GM19043 (cell line): ENCODE results near the gene DDR1.
"Not testable (repeated sequence)": the region's sequence is repeated elsewhere in the genome, so short reads cannot be mapped to it uniquely, and the experiment has no call there.

ENCODE experiments used
- ATAC-seq: cut with Tn5 transposase; IDR thresholded peaks from one replicate; pipeline ENCODE4 v1.9.1; 2021; ENCODE audit warnings: low read depth; ENCODE audit not compliant: unreplicated experiment

DDR1 gene

DNA sequence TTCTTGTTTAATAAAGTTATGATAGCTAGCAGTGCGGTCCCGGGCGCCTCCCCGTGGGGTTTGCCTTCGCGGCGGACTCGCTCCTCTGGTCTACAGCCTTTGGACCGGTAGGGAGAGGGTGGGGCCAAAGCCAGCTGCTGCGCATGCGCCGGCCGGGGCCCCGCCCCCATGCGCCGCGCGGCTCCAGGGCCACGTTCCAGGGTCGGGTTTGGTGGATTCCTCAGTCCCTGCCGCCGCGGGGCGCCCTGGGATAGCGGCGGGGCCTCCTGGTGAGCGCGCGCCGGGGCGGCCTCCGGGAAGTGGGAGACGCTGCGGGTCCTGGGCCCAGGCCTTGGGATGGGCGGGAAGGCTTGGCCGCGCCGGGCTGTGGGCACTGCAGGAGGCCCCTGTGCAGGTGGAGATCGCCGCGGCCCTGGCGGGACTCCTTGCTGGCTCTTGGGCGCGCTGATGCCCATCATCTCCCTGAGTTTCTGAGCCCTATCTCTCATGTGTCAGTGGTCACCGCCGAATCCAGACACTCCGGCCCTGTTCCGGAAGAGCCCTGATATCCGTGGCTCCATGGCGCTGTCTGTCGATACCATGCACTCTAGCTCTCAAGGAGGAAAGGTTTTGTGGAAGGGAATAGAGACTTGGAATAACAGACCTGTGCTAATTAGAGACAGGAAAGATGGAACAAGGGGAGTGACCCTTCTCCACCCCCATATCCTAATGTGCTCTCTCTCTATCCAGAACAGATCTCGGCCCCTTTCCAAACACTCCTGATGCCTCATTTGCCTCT is 29.9 kb downstream of the DDR1 start, which contains the start of gene VARS2:
Gene VARS2, plus strand, starts transcription at position 163 of the 778 bp plus-strand sequence. Its CDS starts 599 bp downstream, at position 762.
- peak; percentile 75 for ATAC-seq

DNA sequence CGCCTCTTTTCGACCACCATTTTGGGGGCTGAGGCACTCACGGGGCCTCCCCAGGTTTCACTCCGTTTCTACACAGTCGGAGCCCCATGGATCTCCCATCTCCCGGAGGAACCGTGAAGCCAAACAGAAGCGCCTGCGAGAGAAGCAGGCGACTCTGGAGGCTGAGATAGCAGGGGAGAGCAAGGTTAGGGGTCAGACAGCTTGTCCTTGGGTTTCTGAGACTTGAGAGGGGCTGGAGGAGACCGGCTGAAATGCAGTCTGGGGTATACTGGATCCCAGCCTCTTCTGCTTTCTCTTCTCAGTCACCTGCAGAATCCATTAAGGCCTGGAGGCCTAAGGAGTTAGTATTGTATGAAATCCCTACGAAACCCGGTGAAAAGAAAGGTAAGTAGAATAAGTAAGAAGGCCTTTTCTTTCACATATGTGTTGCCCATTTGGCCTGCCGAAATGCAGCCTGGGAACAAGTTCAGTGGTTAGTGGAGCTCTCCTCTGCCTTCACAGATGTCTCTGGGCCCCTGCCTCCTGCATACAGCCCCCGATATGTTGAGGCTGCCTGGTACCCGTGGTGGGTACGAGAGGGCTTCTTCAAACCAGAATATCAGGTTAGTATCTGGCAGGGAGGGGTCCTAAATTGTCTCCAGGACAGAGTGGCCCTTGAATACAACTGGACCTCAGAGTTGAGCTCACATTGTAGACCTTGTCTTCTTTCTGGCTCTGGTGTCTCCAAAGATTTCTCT is 30.7 kb downstream of the DDR1 start:
- no peak for ATAC-seq

DNA sequence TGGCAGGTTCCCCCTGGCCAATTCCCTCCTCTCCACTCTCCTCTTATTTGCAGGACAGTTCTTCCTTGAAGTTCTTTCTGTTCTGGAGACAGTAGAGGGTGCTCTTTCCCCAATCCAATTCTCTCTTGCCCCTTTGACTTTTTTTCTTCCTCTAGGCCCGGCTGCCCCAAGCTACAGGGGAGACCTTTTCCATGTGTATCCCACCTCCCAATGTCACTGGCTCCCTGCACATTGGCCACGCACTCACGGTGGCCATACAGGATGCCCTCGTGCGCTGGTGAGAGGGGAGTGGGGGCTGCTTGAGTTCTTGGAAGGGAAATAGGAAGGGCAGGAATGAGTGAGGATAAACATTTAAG is 31.2 kb downstream of the DDR1 start:
- ATAC-seq: no peak

DNA sequence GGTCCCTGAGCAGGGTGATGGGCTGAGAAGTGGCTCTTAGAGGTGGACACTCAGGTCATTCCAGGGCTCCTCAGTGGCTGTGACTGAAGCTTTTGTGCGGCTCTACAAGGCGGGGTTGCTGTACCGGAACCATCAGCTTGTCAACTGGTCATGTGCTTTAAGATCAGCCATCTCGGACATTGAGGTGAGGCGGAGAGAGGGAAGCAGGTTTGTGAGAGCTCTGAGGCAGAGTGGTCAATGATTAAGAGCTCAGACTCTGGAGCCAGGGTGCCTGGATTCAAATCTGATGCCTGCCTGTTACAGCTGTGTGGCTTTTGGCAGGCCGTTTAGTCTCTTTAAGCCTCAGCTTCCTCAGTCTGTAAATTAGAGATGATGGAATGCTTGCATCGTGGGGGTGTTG is 32.7 kb downstream of the DDR1 start:
- no peak for ATAC-seq

DNA sequence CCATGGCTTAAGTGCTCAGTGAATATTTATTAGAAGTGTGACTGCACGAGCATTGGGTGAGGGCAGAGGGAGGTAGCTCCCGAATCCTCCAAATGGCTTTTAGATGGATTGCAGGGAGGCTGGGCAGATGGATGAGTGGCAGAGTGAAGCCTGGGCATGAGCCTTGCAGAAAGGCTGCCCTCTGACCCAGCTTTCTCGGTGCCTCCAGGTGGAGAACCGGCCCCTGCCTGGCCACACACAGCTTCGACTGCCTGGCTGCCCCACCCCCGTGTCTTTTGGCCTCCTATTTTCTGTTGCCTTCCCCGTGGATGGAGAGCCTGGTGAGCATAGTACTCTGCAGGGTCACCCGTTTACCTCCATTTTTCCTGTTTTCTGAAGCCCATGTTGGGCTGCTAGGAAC is 33.2 kb downstream of the DDR1 start:
- no peak for ATAC-seq

DNA sequence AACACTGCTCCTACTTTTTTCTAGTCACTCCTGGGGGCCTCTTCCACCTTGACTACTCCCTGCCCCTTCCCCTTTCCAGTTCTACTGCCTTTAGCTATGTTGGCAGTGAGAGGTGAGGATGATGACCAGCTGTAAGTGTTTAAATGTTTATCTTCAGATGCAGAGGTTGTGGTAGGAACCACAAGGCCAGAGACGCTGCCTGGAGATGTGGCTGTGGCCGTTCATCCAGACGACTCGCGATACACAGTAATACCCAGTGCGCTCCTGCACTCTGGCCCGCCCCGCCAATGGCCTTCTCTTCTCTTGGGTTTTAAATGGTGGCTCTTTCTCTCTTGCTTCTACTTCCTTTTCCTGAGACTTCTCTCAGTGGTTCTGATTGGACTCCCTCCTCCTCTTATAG is 34.4 kb downstream of the DDR1 start:
- ATAC-seq: no peak

DNA sequence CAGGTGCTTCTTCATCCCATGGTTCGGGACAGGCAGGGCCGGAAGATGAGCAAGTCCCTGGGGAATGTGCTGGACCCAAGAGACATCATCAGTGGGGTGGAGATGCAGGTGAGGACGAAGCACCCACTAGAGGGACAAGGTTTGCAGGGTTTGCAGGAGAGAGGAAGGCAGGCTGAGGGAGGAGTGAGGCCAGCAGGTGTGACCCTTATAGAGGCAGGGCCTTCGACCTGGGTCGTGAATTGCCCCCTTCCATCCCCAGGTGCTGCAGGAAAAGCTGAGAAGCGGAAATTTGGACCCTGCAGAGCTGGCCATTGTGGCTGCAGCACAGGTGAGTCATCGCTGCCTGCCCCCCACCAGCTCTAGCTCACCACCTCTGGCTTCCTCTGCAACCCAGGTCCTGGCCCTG is 38.1 kb downstream of the DDR1 start:
- no peak for ATAC-seq

DNA sequence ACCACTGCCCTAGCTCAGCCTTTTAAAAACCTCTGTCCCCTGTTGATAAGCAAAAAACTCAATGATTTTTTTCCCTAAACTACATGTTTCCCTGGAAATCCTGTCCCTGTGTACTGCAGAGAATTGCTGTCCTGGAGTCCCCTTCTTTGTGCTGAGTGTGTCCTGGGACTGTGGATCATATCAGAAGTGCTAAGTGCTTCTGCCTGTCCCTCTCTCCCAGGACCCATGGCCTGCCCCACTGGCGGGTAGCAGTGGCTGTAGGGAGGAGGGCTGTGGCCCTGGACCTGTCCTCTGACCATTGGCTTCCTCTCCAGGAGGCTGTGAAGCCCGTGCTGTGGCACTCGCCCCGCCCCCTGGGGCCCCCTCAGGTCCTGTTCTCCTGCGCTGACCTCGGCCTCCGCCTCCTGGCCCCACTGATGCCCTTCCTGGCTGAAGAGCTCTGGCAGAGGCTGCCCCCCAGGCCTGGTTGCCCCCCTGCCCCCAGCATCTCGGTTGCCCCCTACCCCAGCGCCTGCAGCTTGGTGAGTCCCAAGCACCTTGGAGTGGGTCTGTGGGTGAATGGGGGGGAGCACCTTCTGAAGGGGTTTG is 39.8 kb downstream of the DDR1 start:
- ATAC-seq: not testable (repeated sequence)

DNA sequence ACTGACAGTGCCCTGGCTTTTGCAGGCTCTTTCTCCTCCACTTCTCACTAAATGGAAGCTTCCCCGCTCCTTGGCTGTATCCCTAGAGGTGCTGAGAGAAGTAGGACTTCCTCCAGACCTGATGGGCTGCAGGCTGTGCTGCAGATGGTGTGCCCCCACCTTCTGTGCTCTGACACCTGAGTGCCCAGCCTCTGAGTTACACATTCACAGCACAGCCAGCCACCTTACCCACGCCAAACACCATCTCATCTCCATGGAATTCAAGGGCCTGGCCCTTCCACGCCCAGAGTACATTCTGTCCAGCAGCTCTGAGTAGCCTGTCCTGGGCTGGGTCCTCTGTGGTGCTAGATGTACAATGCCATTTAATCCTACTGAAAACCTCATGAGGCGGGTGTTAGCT is 42.3 kb downstream of the DDR1 start:
- no peak for ATAC-seq

DNA sequence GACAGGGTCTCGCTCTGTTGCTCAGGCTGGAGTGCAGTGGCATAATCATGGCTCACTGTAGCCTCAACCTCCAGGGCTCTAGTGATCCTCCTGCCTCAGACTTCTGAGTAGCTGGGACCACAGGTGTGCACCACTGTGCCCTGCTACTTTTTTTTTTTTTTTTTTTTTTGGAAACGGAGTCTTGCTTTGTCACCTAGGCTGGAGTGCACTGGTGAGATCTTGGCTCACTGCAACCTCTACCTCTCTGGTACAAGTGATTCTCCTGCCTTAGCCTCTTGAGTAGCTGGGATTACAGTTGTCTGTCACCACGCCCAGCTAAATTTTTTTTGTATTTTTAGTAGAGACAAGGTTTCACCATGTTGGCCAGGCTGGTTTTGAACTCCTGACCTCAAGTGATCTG is 42.8 kb downstream of the DDR1 start:
- ATAC-seq: not testable (repeated sequence)

DNA sequence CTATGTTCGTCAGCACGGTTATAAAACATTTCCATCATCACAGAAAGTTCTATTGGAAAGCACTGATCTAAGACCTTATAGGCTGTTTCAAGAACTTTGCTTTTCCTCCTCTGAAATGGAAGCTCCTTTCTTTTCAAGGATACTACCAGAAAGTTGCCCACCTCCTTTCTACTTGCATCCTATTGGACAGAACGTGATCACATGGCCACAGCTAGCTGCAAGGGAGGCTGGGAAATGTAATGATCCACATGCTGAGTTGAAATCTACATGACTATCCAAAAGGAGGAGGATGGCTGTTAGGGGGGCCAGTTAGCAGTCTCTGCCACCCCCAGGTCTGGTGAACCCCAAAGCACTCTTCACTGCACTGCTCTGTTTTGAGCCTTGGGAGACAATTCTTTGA is 44.4 kb downstream of the DDR1 start:
- ATAC-seq: no peak

DNA sequence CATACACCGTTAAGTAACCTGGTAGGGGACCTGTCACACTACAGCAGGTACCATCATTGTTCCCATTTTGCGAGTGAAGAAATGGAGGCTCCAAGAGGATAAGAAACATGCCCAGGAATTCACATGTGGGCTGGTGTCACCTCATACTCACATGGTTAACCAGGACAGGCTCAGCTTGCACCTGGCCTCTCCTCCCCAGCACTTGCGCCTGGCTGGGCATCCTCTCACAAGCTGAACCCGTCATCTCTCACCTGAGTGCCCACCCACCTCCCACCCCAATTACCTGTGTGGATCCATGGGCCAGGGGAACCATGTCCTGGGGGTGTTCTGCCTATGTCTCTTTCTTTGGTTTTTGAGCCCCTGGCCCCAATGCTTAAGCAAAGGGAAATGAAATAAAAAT is 46.2 kb downstream of the DDR1 start:
- no peak for ATAC-seq

DNA sequence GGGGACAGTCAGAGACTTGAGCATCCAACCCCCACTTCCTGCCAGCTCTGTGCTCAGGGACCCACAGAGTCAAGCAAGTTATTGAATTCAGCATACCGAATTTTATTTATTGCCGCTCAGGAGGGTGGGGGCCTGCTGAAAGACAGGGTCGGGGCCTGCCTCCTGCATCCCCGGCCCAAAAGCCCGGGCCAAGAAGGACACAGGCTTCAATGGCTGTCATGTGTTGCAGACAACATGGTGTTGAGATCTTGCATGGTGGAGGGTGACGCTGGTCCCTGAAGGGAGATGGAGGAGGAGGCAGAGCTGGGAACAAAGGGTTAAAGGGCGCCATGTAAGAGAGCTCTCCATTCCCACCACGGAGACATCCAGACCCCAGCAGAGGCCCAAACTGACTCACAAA is 47.0 kb downstream of the DDR1 start:
- ATAC-seq: no peak

DNA sequence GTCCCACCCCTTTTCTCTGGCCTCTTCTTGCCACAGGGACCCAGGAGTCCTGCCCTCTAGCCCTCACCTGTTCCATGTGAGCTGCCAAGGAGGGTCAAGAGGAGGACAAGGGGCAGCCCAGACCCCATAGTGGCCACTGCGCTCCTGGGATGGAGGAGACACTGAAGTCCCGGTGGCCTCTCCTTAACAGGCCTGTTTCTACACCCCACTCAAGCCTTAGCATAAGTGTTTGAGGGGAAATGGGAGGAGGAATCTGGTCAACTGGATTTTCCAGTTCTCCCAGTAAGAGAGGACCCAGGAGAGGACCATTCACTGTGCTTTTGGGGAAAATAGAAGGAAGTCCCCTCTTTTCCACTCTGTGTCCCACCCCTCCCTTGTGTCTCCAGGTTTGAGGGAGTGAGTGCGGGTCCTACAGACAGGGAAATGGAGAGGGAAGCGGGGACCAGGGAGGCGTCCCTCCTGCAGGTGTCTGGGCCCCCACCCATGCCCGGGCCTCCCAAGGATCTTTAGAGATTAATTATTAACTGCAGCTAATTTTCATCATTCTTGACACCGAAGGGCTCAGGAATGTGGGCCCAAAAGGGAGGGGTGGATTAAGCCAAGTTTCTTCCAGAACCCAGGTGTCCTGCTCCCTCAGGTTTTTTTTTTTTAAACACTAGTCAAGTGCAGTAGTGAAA is 47.8 kb downstream of the DDR1 start, which contains the start of gene SFTA2:
Gene SFTA2, minus strand, starts transcription at position 202 of the 677 bp plus-strand sequence. Its CDS starts 74 bp downstream, at position 128.
- no peak for ATAC-seq

DNA sequence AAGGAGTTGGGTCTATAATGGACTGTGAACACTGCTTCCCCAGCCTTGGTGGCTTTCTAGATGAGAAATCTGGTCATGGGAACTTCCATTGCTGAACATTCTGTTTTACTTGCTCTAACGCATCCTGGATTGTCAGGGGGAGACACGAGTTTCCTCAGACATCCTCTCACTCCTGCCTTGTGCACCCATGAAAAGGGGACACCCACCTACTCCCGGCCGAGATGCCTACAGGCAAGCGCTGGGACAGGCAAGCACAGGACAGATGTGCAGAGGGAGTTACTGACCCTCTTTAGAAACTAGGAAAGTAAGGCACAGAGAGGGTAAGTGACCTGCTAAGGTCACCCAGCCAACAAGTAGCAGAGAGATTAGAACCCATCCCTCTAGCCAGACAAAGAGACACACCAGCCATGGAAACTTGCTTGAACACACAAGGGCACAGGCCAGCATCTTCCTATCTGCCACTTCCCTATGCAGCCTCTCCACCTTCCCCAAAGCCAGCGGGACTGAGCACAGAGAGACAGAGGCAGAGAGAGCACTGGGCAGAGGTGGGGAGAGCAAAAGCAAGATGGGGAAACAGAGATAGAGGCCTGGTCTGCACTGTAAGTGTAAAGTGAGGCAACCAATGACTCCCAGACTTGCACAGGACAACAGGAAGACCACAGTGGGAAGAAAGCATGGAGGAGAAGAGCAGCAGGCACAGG is 48.5 kb downstream of the DDR1 start:
- ATAC-seq: no peak

DNA sequence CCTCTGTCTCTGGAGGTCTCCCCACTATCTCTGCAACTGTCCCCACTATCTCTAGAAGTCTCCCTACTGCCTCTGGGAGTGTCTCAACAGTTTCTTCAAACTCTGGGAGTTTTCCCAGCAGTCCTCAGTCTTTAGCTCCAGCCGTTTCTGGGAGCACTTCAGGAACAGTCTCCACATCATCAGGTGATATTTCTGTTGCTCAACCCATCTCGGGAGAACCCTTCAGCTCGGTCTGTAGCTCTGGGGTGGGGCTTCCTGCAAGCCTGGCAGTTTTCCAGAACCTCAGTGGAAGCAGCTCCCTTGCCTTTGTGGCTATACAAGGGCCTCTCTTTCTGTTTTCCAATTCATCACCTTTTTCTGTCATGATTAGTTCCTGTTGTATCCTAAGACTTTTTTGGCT is 50.7 kb downstream of the DDR1 start:
- no peak for ATAC-seq

DNA sequence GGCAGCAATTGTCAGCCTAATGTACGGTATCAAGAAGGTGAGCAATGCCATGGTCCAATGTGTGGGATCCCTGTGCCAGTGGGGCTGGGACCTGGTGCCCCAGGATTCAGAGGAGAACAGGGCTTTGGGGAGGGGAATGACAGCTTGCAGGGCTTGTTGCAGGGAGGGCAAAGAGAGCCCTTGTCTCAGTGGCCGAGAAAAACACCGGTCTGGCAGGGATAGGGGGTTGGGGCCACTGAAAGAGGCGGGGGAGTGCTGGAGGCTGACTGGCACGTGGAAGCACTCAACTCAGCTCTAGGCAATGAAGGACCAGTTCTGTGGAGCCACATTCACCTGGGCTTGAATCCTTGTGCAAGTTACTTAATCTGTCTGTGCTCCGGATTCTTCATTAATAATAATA is 52.9 kb downstream of the DDR1 start:
- ATAC-seq: no peak

DNA sequence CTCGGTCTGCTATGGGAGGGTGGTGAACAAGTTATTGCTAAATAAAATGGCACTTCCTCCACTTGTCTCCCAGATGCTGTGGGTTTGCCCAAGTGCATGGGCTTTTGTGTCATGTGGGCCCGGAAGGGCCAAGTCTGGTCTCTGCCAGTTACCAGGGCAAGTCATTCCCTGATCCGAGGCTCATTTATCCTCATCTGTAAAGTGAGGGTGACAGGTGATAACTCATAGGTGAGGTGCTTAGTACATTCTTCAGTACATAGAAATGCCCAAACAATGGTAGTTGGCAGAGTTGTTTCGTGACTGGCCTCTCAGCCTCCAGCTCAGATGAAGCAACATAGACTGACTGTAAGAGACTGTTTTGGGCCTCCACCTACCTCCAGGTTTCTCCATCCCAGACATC is 54.4 kb downstream of the DDR1 start:
- ATAC-seq: no peak

DNA sequence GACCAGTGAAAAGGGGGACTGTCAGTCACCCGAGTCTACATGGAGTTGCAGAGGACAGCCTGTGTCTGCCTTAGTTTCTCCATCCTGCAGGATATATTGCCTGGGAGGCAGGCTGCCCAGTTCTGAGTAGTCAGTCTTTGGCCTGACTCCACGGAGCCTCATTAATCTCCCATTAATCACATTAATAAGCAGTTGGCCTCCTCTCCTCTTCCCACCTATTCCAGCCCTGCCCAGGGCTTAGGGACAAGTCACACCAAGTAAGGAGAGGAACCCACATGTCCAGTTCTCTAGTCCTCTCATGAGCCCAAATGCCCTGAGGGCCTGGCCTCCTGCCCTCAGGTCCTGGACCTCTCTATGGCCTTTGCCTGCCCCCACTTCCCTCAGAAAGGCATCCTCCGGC is 55.2 kb downstream of the DDR1 start:
- no peak for ATAC-seq

DNA sequence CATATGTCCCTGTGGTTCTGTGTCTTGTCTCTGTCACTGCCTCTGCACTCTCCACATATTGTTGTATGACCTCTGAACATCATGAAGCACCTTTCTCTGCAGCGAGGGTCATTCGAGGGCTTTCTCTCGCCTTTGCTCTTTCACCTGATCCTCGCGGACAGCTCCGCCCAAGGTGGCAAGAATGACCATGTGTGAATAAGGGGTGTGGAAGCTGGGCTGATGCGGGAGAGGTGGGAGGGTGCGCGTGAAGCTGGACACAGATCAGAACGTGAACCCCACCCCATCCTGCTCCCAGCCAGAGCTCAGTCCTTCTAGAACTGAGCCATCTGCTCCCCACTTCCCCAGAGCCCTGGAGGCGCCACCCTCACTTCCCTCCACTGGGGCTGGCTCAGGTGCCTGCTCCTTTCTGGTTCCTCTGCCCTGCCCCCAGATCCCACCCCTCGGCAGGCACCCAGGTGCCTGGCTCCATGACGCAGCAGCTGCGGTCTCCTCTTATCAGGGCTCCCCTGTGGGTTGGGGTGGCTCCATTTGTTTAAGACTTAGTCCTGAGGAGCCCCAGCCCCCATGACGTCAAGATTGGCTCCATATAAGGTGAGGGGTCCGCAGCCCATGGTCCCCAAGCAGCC is 56.2 kb downstream of the DDR1 start, which contains the start of gene MUCL3:
Gene MUCL3, plus strand, starts transcription at position 613 of the 626 bp plus-strand sequence. CDS start 27 bp downstream, outside the sequence.
- ATAC-seq: no peak
